ENCODE data around the gene TMEM190.

The TMEM190 gene

GRCh38 chr19:55350620-55351315 is 25.9 kb upstream of the TMEM190 start:
- no peak for FAIRE-seq
- DNase-seq (ENCODE audit: insufficient read length, low spot score), result no peak

GRCh38 chr19:55352040-55352439 is 24.6 kb upstream of the TMEM190 start:
- FAIRE-seq (no peak), DNase-seq (ENCODE audit: insufficient read length, low spot score) (no peak)

- no peak for DNase-seq (ENCODE audit: insufficient read length, low spot score)
- FAIRE-seq, result no peak
Observed at GRCh38 chr19:55352549-55353145, 24.0 kb upstream of the TMEM190 start.

- FAIRE-seq (peak; percentile 44), DNase-seq (ENCODE audit: insufficient read length, low spot score) (no peak)
Observed at GRCh38 chr19:55353356-55353802, 23.2 kb upstream of the TMEM190 start.

- FAIRE-seq, result peak; percentile 90
- DNase-seq (ENCODE audit: insufficient read length, low spot score), result peak; percentile 70
Observed at GRCh38 chr19:55353803-55354697, 22.6 kb upstream of the TMEM190 start.

- FAIRE-seq (no peak), DNase-seq (ENCODE audit: insufficient read length, low spot score) (no peak)
Observed at GRCh38 chr19:55354698-55355212, 21.9 kb upstream of the TMEM190 start, which contains the start of gene COX6B2. TSS of gene COX6B2 (minus strand) at chr19:55354719. CDS start at chr19:55354521, 198 bp downstream.

GRCh38 chr19:55355213-55355821 is 21.3 kb upstream of the TMEM190 start:
- FAIRE-seq (no peak), DNase-seq (ENCODE audit: insufficient read length, low spot score) (no peak)

- FAIRE-seq (no peak), DNase-seq (ENCODE audit: insufficient read length, low spot score) (no peak)
Observed at GRCh38 chr19:55358493-55358892, 18.1 kb upstream of the TMEM190 start.

GRCh38 chr19:55358943-55359908 is 17.4 kb upstream of the TMEM190 start:
- no peak for FAIRE-seq
- no peak for DNase-seq (ENCODE audit: insufficient read length, low spot score)

GRCh38 chr19:55360902-55361301 is 15.7 kb upstream of the TMEM190 start:
- no peak for DNase-seq (ENCODE audit: insufficient read length, low spot score)
- no peak for FAIRE-seq

GRCh38 chr19:55362174-55362989 is 14.2 kb upstream of the TMEM190 start:
- no peak for DNase-seq (ENCODE audit: insufficient read length, low spot score)
- no peak for FAIRE-seq

GRCh38 chr19:55362990-55363716 is 13.5 kb upstream of the TMEM190 start, which contains the start of gene GARIN5B:
TSS of gene GARIN5B (minus strand) at chr19:55363260. CDS start at chr19:55363066, 194 bp downstream.
- FAIRE-seq, result no peak
- no peak for DNase-seq (ENCODE audit: insufficient read length, low spot score)

- DNase-seq (ENCODE audit: insufficient read length, low spot score) (no peak), FAIRE-seq (no peak)
Observed at GRCh38 chr19:55365245-55365644, 11.4 kb upstream of the TMEM190 start.

- no peak for FAIRE-seq
- no peak for DNase-seq (ENCODE audit: insufficient read length, low spot score)
Observed at GRCh38 chr19:55365964-55366363, 10.7 kb upstream of the TMEM190 start.

GRCh38 chr19:55366790-55367189 is 9.8 kb upstream of the TMEM190 start:
- FAIRE-seq (no peak), DNase-seq (ENCODE audit: insufficient read length, low spot score) (no peak)

GRCh38 chr19:55368106-55368505 is 8.5 kb upstream of the TMEM190 start:
- no peak for DNase-seq (ENCODE audit: insufficient read length, low spot score)
- FAIRE-seq, result no peak

GRCh38 chr19:55368701-55369563 is 7.7 kb upstream of the TMEM190 start:
- DNase-seq (ENCODE audit: insufficient read length, low spot score), result no peak
- FAIRE-seq, result no peak
